ENCODE results near the gene PITPNB. TPM values are rescaled to one million over a fixed set of nuclear protein-coding genes. Genes with fewer than 3 reads are reported as not detected.

PITPNB gene
- total RNA-seq, 5 donors from 2014 or later (not counting 1 experiment from before 2014, with no cell fraction given): 58.3 to 67.2 (median 65.9) TPM

GRCh38 chr22:27863556-27863955 is 55.5 kb downstream of the PITPNB start:
- no peaks in the 10 kb centered on the region for H3K9me3 Mint-ChIP-seq
- CTCF ChIA-PET: interaction anchor here in 1 of 2 donors (0.7 to 0.8 kb wide), 2 partner anchors 18 to 144 kb away, joined by 3 to 4 read pairs; no protein-coding TSS in a partner anchor
- peaks cover 10 to 26% of the 10 kb centered on the region in 2 donors for H3K36me3 ChIP-seq (ENCODE audit: control insufficient read depth in 2 of 2, extremely low read depth in 1 of 2, insufficient read depth in 1 of 2, low read length in 1 of 2)
- H3K27me3 Mint-ChIP-seq: no peaks in the 10 kb centered on the region
- no peaks in the 10 kb centered on the region for H3K9me3 ChIP-seq
- POLR2A ChIA-PET: interaction anchor here in 1 of 2 donors (0.5 kb wide), 1 partner anchor 319 kb away, joined by 3 read pairs; no protein-coding TSS in a partner anchor
- H3K36me3 Mint-ChIP-seq: peaks cover 52% of the 10 kb centered on the region
- H3K4me3 ChIP-seq (ENCODE audit: control insufficient read depth in 1 of 2, extremely low read depth in 1 of 2, low read length in 1 of 2): no peak overlapping the region
- no peak overlapping the region for H3K4me3 Mint-ChIP-seq
- H3K4me1 ChIP-seq (ENCODE audit: control insufficient read depth in 1 of 2, extremely low read depth in 1 of 2, insufficient read depth in 2 of 2, low read length in 2 of 2): no peaks in the 10 kb centered on the region
- peaks cover 27 to 31% (median 27%) of the 10 kb centered on the region in 3 donors for H3K4me1 Mint-ChIP-seq
- no peak overlapping the region for H3K27ac Mint-ChIP-seq
- H3K27ac ChIP-seq (ENCODE audit: low read length): no peak overlapping the region
- WGBS (ENCODE audit: insufficient coverage): no CpG with 5 or more reads among the region's 2 CpGs
- no peaks in the 10 kb centered on the region for H3K27me3 ChIP-seq (replicated peaks in 1 of 2; ENCODE audit: control insufficient read depth in 2 of 2, extremely low read depth in 1 of 2, insufficient read depth in 2 of 2, low read length in 1 of 2)
- ATAC-seq (replicated peaks in 1 of 4) (no peak), DNase-seq (no peak)

DNA sequence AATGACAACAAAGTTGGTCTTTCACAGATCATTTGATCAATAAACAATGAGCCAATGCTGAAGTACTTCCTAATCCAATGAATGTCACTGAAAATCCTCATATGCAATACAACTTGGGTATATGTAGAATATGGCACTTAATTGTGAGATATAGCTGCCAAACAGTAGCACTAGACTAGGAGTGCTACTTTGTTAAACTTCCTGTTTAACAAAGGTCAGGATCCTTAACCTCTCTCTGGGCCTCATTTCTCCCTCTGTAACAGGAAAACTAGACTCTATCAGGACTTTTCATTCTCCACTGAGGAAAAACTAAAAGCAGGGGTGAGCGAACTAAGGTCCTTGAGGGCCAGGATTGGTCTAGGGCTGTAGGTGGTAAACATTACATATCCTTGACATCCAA is 56.1 kb downstream of the PITPNB start:
- H3K9me3 ChIP-seq: no peaks in the 10 kb centered on the region
- Mint-ChIP-seq H3K9me3 (no peaks in the 10 kb centered on the region), H3K36me3 (peaks cover 54% of the 10 kb centered on the region), H3K27ac (no peak overlapping the region), H3K27me3 (no peaks in the 10 kb centered on the region), H3K4me1 (peaks cover 21 to 26% (median 22%) of the 10 kb centered on the region in 3 donors), H3K4me3 (no peak overlapping the region)
- CTCF ChIA-PET: no interaction called here
- no peak overlapping the region for H3K4me3 ChIP-seq (ENCODE audit: control insufficient read depth in 1 of 2, extremely low read depth in 1 of 2, low read length in 1 of 2)
- ATAC-seq (replicated peaks in 1 of 4) (no peak), DNase-seq (no peak)
- no peaks in the 10 kb centered on the region for H3K4me1 ChIP-seq (ENCODE audit: control insufficient read depth in 1 of 2, extremely low read depth in 1 of 2, insufficient read depth in 2 of 2, low read length in 2 of 2)
- H3K36me3 ChIP-seq (ENCODE audit: control insufficient read depth in 2 of 2, extremely low read depth in 1 of 2, insufficient read depth in 1 of 2, low read length in 1 of 2): peaks cover 10 to 31% of the 10 kb centered on the region in 2 donors
- no peaks in the 10 kb centered on the region for H3K27me3 ChIP-seq (replicated peaks in 1 of 2; ENCODE audit: control insufficient read depth in 2 of 2, extremely low read depth in 1 of 2, insufficient read depth in 2 of 2, low read length in 1 of 2)
- no CpG with 5 or more reads among the region's 1 CpG for WGBS (ENCODE audit: insufficient coverage)
- POLR2A ChIA-PET: no interaction called here
- no peak overlapping the region for H3K27ac ChIP-seq (ENCODE audit: low read length)

DNA sequence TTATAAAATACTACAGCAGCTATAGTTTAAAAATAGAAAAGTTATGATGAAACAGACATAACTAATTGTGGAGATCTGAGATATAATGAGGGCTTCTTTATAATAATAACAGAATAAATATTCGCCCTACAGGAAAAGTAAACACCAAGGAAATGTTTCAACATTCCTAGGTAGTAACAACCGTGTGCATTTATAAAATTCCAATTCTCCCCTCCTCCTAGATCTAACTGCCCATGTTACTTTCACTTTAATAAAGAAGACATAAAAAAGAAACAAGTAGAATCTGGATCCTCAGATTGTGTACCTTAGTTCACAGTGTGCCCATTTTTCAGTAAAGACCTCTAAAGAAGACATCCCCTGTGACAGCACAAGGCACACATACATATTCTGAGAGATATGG is 59.7 kb downstream of the PITPNB start:
- Mint-ChIP-seq H3K27ac (no peak overlapping the region), H3K4me3 (no peak overlapping the region), H3K36me3 (peaks cover 56% of the 10 kb centered on the region), H3K4me1 (peaks cover 2 to 7% (median 5%) of the 10 kb centered on the region in 3 donors), H3K27me3 (no peaks in the 10 kb centered on the region), H3K9me3 (no peaks in the 10 kb centered on the region)
- Histone ChIP-seq H3K36me3 (ENCODE audit: control insufficient read depth in 2 of 2, extremely low read depth in 1 of 2, insufficient read depth in 1 of 2, low read length in 1 of 2) (peaks cover 17 to 68% of the 10 kb centered on the region in 2 donors), H3K4me1 (ENCODE audit: control insufficient read depth in 1 of 2, extremely low read depth in 1 of 2, insufficient read depth in 2 of 2, low read length in 2 of 2) (no peaks in the 10 kb centered on the region), H3K4me3 (ENCODE audit: control insufficient read depth in 1 of 2, extremely low read depth in 1 of 2, low read length in 1 of 2) (no peak overlapping the region), H3K27ac (ENCODE audit: low read length) (no peak overlapping the region), H3K27me3 (replicated peaks in 1 of 2; ENCODE audit: control insufficient read depth in 2 of 2, extremely low read depth in 1 of 2, insufficient read depth in 2 of 2, low read length in 1 of 2) (no peaks in the 10 kb centered on the region), H3K9me3 (no peaks in the 10 kb centered on the region)
- no peak for DNase-seq
- ChIA-PET CTCF (no interaction called here), POLR2A (no interaction called here)
- WGBS (ENCODE audit: insufficient coverage): no CpG with 5 or more reads among the region's 2 CpGs
- ATAC-seq (replicated peaks in 1 of 4): no peak

DNA sequence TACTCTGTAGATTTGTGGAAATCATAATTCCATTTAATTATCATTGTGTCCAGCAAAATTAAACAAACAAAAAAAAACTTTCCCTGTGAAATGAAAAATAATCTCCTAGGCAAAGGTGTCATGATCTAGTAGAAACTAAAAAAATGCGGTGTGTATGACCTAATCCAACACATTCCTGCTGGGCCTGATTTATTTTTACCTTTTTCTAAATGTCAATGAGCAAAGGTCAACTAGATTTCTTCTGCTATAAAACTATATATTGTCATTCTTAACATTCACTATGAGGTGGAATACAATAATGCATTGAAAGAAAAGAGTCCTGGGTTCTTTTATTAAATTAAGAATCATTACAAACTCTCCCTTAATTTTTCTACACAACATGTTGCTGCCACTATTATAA is 60.4 kb downstream of the PITPNB start:
- Mint-ChIP-seq H3K36me3 (peaks cover 63% of the 10 kb centered on the region), H3K27me3 (no peaks in the 10 kb centered on the region)
- POLR2A ChIA-PET: no interaction called here

DNA sequence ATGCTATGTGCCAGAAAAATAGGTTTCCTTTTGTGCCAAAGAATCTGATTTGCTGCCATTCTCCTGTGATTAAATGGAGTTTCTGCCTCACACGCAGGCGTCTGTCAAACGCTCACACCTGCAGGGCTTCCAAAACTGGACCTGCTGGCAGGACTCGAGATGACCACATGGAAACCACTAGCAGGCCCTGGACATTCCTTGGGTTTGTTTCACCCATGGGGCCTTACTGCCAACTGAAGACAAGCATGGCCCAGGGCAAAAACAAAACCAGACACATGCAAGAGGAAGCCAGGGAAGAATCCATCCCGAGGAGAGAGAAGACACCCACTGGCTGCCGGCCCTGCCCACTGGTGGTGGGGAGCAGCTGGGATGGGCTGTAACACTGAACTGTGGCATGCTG is 61.6 kb downstream of the PITPNB start:
- no peaks in the 10 kb centered on the region for H3K9me3 Mint-ChIP-seq
- DNase-seq: no peak
- Histone ChIP-seq H3K4me3 (ENCODE audit: control insufficient read depth in 1 of 2, extremely low read depth in 1 of 2, low read length in 1 of 2) (no peak overlapping the region), H3K9me3 (no peaks in the 10 kb centered on the region), H3K27me3 (replicated peaks in 1 of 2; ENCODE audit: control insufficient read depth in 2 of 2, extremely low read depth in 1 of 2, insufficient read depth in 2 of 2, low read length in 1 of 2) (no peaks in the 10 kb centered on the region), H3K36me3 (ENCODE audit: control insufficient read depth in 2 of 2, extremely low read depth in 1 of 2, insufficient read depth in 1 of 2, low read length in 1 of 2) (peaks cover 17 to 74% of the 10 kb centered on the region in 2 donors), H3K4me1 (ENCODE audit: control insufficient read depth in 1 of 2, extremely low read depth in 1 of 2, insufficient read depth in 2 of 2, low read length in 2 of 2) (no peaks in the 10 kb centered on the region), H3K27ac (ENCODE audit: low read length) (no peak overlapping the region)
- POLR2A ChIA-PET: interaction anchor here in 1 of 2 donors (0.6 kb wide), 1 partner anchor 18 kb away, joined by 4 read pairs; no protein-coding TSS in a partner anchor
- H3K36me3 Mint-ChIP-seq: peaks cover 69% of the 10 kb centered on the region
- H3K4me3 Mint-ChIP-seq: no peak overlapping the region
- H3K27me3 Mint-ChIP-seq: no peaks in the 10 kb centered on the region
- no peak for ATAC-seq (replicated peaks in 1 of 4)
- H3K27ac Mint-ChIP-seq: no peak overlapping the region
- H3K4me1 Mint-ChIP-seq: peaks cover 0 to 6% (median 0%) of the 10 kb centered on the region in 3 donors
- WGBS (ENCODE audit: insufficient coverage): 98% methylated on average over 6 of the region's 6 CpGs
- CTCF ChIA-PET: no interaction called here

More for the DNA sequence above, 60.4 kb downstream of the PITPNB start:
- Mint-ChIP-seq H3K4me3 (no peak overlapping the region), H3K9me3 (no peaks in the 10 kb centered on the region), H3K27ac (no peak overlapping the region), H3K4me1 (peaks cover 2 to 6% (median 3%) of the 10 kb centered on the region in 3 donors)
- CTCF ChIA-PET: no interaction called here
- Histone ChIP-seq H3K9me3 (no peaks in the 10 kb centered on the region), H3K36me3 (ENCODE audit: control insufficient read depth in 2 of 2, extremely low read depth in 1 of 2, insufficient read depth in 1 of 2, low read length in 1 of 2) (peaks cover 17 to 70% of the 10 kb centered on the region in 2 donors), H3K4me3 (ENCODE audit: control insufficient read depth in 1 of 2, extremely low read depth in 1 of 2, low read length in 1 of 2) (no peak overlapping the region), H3K4me1 (ENCODE audit: control insufficient read depth in 1 of 2, extremely low read depth in 1 of 2, insufficient read depth in 2 of 2, low read length in 2 of 2) (no peaks in the 10 kb centered on the region), H3K27ac (ENCODE audit: low read length) (no peak overlapping the region), H3K27me3 (replicated peaks in 1 of 2; ENCODE audit: control insufficient read depth in 2 of 2, extremely low read depth in 1 of 2, insufficient read depth in 2 of 2, low read length in 1 of 2) (no peaks in the 10 kb centered on the region)
- no peak for ATAC-seq (replicated peaks in 1 of 4)
- no peak for DNase-seq
- no CpG with 5 or more reads among the region's 1 CpG for WGBS (ENCODE audit: insufficient coverage)

DNA sequence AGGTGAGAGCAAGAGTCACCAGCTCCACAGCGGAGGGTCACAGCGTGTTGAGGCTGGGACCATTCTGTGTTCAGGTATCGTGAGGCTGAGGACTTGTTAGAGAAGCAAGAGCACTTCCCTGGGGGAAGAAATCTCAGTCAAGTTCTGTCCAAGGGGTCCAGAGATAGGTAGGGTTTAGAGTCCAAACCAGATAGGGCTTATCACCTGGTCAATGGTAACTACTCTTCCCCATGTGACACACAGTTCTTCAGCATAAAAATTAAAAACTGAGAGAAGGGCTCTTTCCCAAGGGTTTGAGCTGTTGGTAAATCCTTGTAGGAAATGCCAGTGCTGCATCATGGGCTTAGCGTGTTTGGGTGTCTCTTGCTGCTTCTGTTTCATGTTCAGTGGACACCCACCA is 62.7 kb downstream of the PITPNB start:
- CTCF ChIA-PET: no interaction called here

More for the DNA sequence above, 62.7 kb downstream of the PITPNB start:
- H3K9me3 ChIP-seq: no peaks in the 10 kb centered on the region
- no peaks in the 10 kb centered on the region for H3K4me1 ChIP-seq (ENCODE audit: control insufficient read depth in 1 of 2, extremely low read depth in 1 of 2, insufficient read depth in 2 of 2, low read length in 2 of 2)
- POLR2A ChIA-PET: no interaction called here
- Mint-ChIP-seq H3K4me3 (no peak overlapping the region), H3K27ac (peak overlapping the region in 1 of 2 donors; percentile 49), H3K27me3 (no peaks in the 10 kb centered on the region), H3K4me1 (peaks cover 0 to 6% (median 0%) of the 10 kb centered on the region in 3 donors), H3K36me3 (peaks cover 70% of the 10 kb centered on the region), H3K9me3 (no peaks in the 10 kb centered on the region)
- 100% methylated on average over 3 of the region's 4 CpGs for WGBS (ENCODE audit: insufficient coverage)
- H3K4me3 ChIP-seq (ENCODE audit: control insufficient read depth in 1 of 2, extremely low read depth in 1 of 2, low read length in 1 of 2): no peak overlapping the region
- H3K27ac ChIP-seq (ENCODE audit: low read length): no peak overlapping the region
- H3K36me3 ChIP-seq (ENCODE audit: control insufficient read depth in 2 of 2, extremely low read depth in 1 of 2, insufficient read depth in 1 of 2, low read length in 1 of 2): peaks cover 10 to 81% of the 10 kb centered on the region in 2 donors
- ATAC-seq (replicated peaks in 1 of 4) (no peak), DNase-seq (no peak)
- no peaks in the 10 kb centered on the region for H3K27me3 ChIP-seq (replicated peaks in 1 of 2; ENCODE audit: control insufficient read depth in 2 of 2, extremely low read depth in 1 of 2, insufficient read depth in 2 of 2, low read length in 1 of 2)

Data from T-cell (primary cell).